NCI-H69 (cell line): ENCODE results near the gene COL23A1.

Experiments
- DNase-seq: peaks from one replicate; lab custom pipeline; 2025; lab: John Stamatoyannopoulos, UW

COL23A1 gene

GRCh38 chr5:178189433-178189832, 400.8 kb downstream of the COL23A1 start:
- DNase-seq = no peak
